Esophagus muscularis mucosa (tissue), 4 donors: ENCODE data around the gene TRIM8. TPM values are rescaled to one million over a fixed set of nuclear protein-coding genes. Genes with fewer than 3 reads are reported as not detected.

Experiments used
- DNase-seq: peaks from one replicate; pipeline ENCODE4 v3.0.0-alpha.2; 2017; ENCODE audit errors: extremely low spot score
- H3K27ac ChIP-seq, 4 donors: fragments of 200-600 bp; sonication (generic); replicated peaks in 1 of 4; 1 replicate in 3 of 4; 2 replicates in 1 of 4; pipeline ENCODE4 v1.5.1; 2016 to 2019; ENCODE audit warnings: mild to moderate bottlenecking in 1 of 4
- H3K27me3 ChIP-seq, 4 donors: fragments of 200-600 bp; sonication (generic); one replicate each; pipeline versions ENCODE4 v1.5.1 to v1.6.0; 2016 to 2019
- H3K36me3 ChIP-seq, 4 donors: fragments of 200-600 bp; sonication (generic); one replicate each; pipeline ENCODE4 v1.5.1; 2016 to 2019
- H3K4me1 ChIP-seq, 4 donors: fragments of 200-600 bp; sonication (generic); one replicate each; pipeline ENCODE4 v1.5.1; 2016 to 2019
- H3K4me3 ChIP-seq, 4 donors: fragments of 200-600 bp; sonication (generic); 1 replicate in 2 of 4; 2 replicates in 2 of 4; pipeline ENCODE4 v1.5.1; 2016 to 2019; ENCODE audit warnings: mild to moderate bottlenecking in 4 of 4, moderate library complexity in 1 of 4
- H3K9me3 ChIP-seq, 4 donors: fragments of 200-600 bp; sonication (generic); 1 replicate in 3 of 4; 2 replicates in 1 of 4; pipeline ENCODE4 v1.5.1; 2016 to 2019
- CTCF ChIP-seq, 3 experiments: fragments of 200-600 bp in 2 of 3; fragments of 450-650 bp in 1 of 3; sonication (generic) in 2 of 3; IDR thresholded peaks; one replicate each; pipeline ENCODE4 v1.5.1; 2017 to 2019; ENCODE audit warnings: antibody characterized with exemption in 3 of 3, mild to moderate bottlenecking in 2 of 3, moderate library complexity in 1 of 3
- EP300 ChIP-seq: sonication (generic); formaldehyde crosslinking; IDR thresholded peaks from one replicate; pipeline ENCODE4 v1.6.1; 2017; ENCODE audit warnings: antibody characterized with exemption
- POLR2A ChIP-seq: fragments of 450-650 bp; IDR thresholded peaks from one replicate; pipeline ENCODE4 v1.6.1; 2017; ENCODE audit warnings: antibody characterized with exemption, moderate library complexity, mild to moderate bottlenecking, low read depth
- POLR2AphosphoS5 ChIP-seq, 2 donors: sonication (generic); formaldehyde crosslinking; IDR thresholded peaks; one replicate each; pipeline ENCODE4 v1.6.1; 2017; ENCODE audit warnings: antibody characterized with exemption in 2 of 2
- whole genome bisulfite sequencing: methylation state at CpG from one replicate; pipeline ENCODE4 v1.1.5; 2018; 5-methylcytosine and 5-hydroxymethylcytosine counted together
- intact Hi-C: fragments of 100-400 bp; cut with DNase I; formaldehyde crosslinking; loops from one replicate; pipeline ENCODE4 v1.15.1; 2023
- total RNA-seq, 4 donors: library from RNA; depleted of rRNA; stranded (reverse); fragments of >200 nt; gene quantifications; one replicate each; pipeline versions ENCODE4 v1.1.0 to v1.2.1, GENCODE V29; 2016

TRIM8 gene
- total RNA-seq, 4 donors from 2014 or later = 103 to 170 (median 159) TPM

DNA sequence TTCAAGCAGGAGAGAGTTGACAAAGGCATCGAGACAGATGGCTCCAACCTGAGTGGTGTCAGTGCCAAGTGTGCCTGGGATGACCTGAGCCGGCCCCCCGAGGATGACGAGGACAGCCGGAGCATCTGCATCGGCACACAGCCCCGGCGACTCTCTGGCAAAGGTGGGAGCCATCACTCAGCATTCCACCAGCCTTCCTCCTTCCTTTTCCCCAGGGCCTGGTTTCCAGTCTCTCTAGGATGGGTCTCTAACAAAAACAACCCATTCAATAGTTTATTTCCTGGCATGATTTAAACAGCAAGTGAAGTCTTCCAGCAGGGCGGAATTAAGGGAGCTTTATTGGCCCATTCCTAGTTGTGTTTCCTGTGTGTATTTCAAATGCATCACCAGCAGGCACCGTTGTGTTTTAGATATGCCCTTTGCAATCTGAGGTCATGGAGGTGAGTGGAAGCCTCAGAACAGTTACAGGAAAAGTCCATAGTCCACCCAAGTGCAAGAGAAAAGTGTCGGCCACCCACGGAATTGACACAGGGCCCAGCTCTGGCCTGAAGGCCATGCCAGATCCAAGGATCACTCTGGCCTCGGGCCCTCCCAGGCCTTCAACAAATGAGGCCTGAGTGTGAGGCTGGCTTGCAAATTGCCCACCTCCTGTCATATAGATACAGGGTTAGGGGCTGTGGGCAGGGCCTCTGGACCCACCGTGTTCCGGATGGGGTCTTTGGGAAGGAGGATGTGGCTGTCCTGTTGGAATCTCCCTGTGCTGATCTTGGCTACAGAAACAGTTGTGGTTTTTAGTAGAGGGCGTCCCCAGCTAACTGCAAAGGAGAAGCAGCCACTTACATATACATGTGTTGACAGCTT lies 46.9 kb upstream of the TRIM8 start:
- WGBS = 69% methylated on average over 13 of the region's 16 CpGs
- Histone ChIP-seq H3K9me3 (no peaks in the 10 kb centered on the region), H3K4me3 (no peak overlapping the region), H3K36me3 (peaks cover 0 to 79% (median 45%) of the 10 kb centered on the region in 4 donors), H3K27ac (peak overlapping the region; percentile 8 to 69 (median 38)), H3K27me3 (no peaks in the 10 kb centered on the region), H3K4me1 (peaks cover 62 to 87% (median 73%) of the 10 kb centered on the region in 4 donors)
- TF ChIP-seq CTCF (IDR thresholded peaks at IDR 0.05) = no peak
- no peak for TF ChIP-seq POLR2A
- TF ChIP-seq POLR2AphosphoS5 (IDR thresholded peaks at IDR 0.05) = no peak
- no peak for TF ChIP-seq EP300
- intact Hi-C loops = no loop called here
- no peak for DNase-seq

DNA sequence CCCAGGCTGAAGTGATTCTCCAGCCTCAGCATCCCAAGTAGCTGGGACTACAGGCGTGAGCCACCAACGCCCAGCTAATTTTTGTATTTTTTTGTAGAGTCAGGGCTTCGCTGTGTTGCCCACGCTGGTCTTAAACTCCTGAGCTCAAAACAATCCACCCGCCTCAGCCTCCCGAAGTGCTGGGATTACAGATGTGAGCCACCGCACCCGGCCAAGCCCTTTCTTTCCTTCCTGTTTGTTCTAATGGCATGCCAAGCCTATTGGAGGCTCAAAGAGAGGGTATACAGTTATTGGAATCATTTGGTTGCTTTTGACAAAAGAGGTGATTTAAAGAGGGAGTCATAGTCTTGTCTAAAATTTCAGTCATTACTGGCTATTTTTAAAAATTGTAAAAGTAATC lies 46.0 kb upstream of the TRIM8 start:
- 81% methylated on average over 8 of the region's 8 CpGs for WGBS
- peaks cover 0 to 88% (median 49%) of the 10 kb centered on the region in 4 donors for H3K36me3 ChIP-seq
- no peak overlapping the region for H3K4me3 ChIP-seq
- H3K9me3 ChIP-seq = no peaks in the 10 kb centered on the region
- TF ChIP-seq EP300 = no peak
- TF ChIP-seq POLR2A = no peak
- no peak for TF ChIP-seq POLR2AphosphoS5 (IDR thresholded peaks at IDR 0.05)
- no peak for TF ChIP-seq CTCF (IDR thresholded peaks at IDR 0.05)
- no peak for DNase-seq
- peak overlapping the region in 2 of 4 donors; percentile 51 to 69 for H3K27ac ChIP-seq
- intact Hi-C loops = no loop called here
- H3K27me3 ChIP-seq = no peaks in the 10 kb centered on the region
- peaks cover 62 to 87% (median 78%) of the 10 kb centered on the region in 4 donors for H3K4me1 ChIP-seq

DNA sequence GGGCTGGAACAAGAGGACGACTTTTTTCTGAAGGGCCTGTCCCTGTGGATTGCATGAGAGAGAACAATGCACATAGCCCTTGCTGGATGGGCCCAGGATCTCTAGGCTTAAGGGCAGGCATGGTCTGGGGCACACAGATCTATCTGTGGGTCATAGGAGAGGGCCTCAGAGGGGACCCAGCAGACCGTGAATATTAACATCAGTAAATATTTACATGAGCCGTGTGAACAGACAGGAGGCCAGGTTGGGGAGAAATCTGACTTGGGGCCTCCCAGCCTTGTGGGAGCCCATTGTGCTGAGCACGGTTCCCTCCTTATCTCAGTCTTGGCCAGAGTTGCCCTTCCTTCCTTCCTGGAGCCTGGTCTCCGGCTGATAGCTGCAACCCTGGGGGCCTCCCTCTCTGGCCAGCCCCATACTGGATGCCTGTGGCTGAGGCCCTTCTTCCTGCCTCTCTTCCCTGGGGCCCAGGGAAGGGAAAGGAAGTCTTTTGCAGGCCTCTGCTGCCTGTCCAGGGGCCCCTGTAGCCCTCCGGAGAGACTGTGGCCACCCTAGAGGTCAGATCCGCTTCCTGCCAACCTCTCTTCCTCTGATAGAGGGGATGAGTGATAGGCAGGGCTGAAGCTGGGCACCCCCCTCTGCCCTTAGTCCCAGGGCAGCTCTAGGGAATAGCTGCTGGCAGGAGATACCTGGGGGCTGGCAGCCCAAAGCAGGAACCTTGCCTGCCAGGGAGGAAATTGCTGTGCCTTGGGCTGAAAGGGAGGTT lies 44.5 kb upstream of the TRIM8 start:
- H3K4me1 ChIP-seq = peaks cover 68 to 96% (median 90%) of the 10 kb centered on the region in 4 donors
- no peak overlapping the region for H3K4me3 ChIP-seq
- H3K36me3 ChIP-seq = peaks cover 0 to 84% (median 48%) of the 10 kb centered on the region in 4 donors
- no peak for DNase-seq
- H3K9me3 ChIP-seq = no peaks in the 10 kb centered on the region
- peak overlapping the region; percentile 15 to 69 (median 50) for H3K27ac ChIP-seq
- intact Hi-C loops = no loop called here
- WGBS = 55% methylated on average over 5 of the region's 7 CpGs
- no peak for TF ChIP-seq POLR2AphosphoS5 (IDR thresholded peaks at IDR 0.05)
- TF ChIP-seq EP300 = no peak
- TF ChIP-seq POLR2A = no peak
- no peak for TF ChIP-seq CTCF (IDR thresholded peaks at IDR 0.05)
- no peaks in the 10 kb centered on the region for H3K27me3 ChIP-seq

- Histone ChIP-seq H3K9me3 (no peaks in the 10 kb centered on the region), H3K27me3 (no peaks in the 10 kb centered on the region), H3K4me3 (no peak overlapping the region), H3K4me1 (peaks cover 65 to 91% (median 83%) of the 10 kb centered on the region in 4 donors), H3K27ac (peak overlapping the region in 3 of 4 donors; percentile 16 to 73 (median 69)), H3K36me3 (peaks cover 0 to 88% (median 49%) of the 10 kb centered on the region in 4 donors)
- no peak for DNase-seq
- intact Hi-C loops = no loop called here
- TF ChIP-seq POLR2A (no peak), EP300 (no peak), POLR2AphosphoS5 (IDR thresholded peaks at IDR 0.05) (no peak), CTCF (IDR thresholded peaks at IDR 0.05) (no peak)
- 67% methylated on average over 3 of the region's 6 CpGs for WGBS
These were observed 43.5 kb upstream of the TRIM8 start for GRCh38 chr10:102600816-102601215.
